DOHH2 (cell line): ENCODE data around the gene MRC2.

Experiments used
- H3F3A ChIP-seq: fragments of 200-600 bp; sonication (generic), shearing (Covaris generic); 2 replicates; pipeline ENCODE4 v1.6.0; 2016; ENCODE audit warnings: antibody characterized with exemption, mild to moderate bottlenecking; ENCODE audit not compliant: control insufficient read depth, insufficient read depth
- H3K27ac ChIP-seq: fragments of 200-600 bp; sonication (generic); 2 replicates; pipeline ENCODE4 v1.5.1; 2014; ENCODE audit warnings: low read depth, mild to moderate bottlenecking, low read length, moderate library complexity
- H3K27me3 ChIP-seq: fragments of 200-600 bp; sonication (generic); 2 replicates; pipeline ENCODE4 v1.6.1; 2014; ENCODE audit warnings: mild to moderate bottlenecking, low read length, mixed read lengths; ENCODE audit not compliant: control insufficient read depth
- H3K36me3 ChIP-seq: fragments of 200-600 bp; sonication (generic); 2 replicates; pipeline ENCODE4 v1.6.1; 2014; ENCODE audit warnings: mild to moderate bottlenecking, low read length, moderate library complexity, mixed read lengths; ENCODE audit not compliant: control insufficient read depth
- H3K4me1 ChIP-seq: fragments of 200-600 bp; sonication (generic); 2 replicates; pipeline ENCODE4 v1.6.1; 2014; ENCODE audit warnings: mild to moderate bottlenecking, low read length, mixed read lengths; ENCODE audit not compliant: control insufficient read depth
- H3K4me2 ChIP-seq: fragments of 200-600 bp; sonication (generic); 2 replicates; pipeline ENCODE4 v1.6.0; 2014; ENCODE audit warnings: mild to moderate bottlenecking, low read length, moderate library complexity
- H3K4me3 ChIP-seq: fragments of 200-600 bp; sonication (generic); 2 replicates; pipeline ENCODE4 v1.5.1; 2014; ENCODE audit warnings: mild to moderate bottlenecking, low read length, mixed read lengths
- H3K79me2 ChIP-seq: fragments of 200-600 bp; sonication (generic); 2 replicates; pipeline ENCODE4 v1.6.1; 2014; ENCODE audit warnings: mild to moderate bottlenecking, low read length, mixed read lengths; ENCODE audit not compliant: control insufficient read depth
- H3K9me2 ChIP-seq: fragments of 200-600 bp; sonication (generic); replicated peaks from 2 replicates; pipeline ENCODE4 v1.6.1; 2014; ENCODE audit warnings: mild to moderate bottlenecking, low read length, mixed read lengths; ENCODE audit not compliant: control insufficient read depth
- H3K9me3 ChIP-seq: fragments of 200-600 bp; sonication (generic); 2 replicates; pipeline ENCODE4 v1.6.1; 2014; ENCODE audit warnings: antibody characterized with exemption, low read length, mixed read lengths; ENCODE audit not compliant: control insufficient read depth, insufficient read depth
- H4K20me1 ChIP-seq: fragments of 200-600 bp; sonication (generic); 2 replicates; pipeline ENCODE4 v1.6.0; 2014; ENCODE audit warnings: low read depth, mild to moderate bottlenecking, antibody characterized with exemption, low read length, moderate library complexity; ENCODE audit not compliant: control insufficient read depth, insufficient read depth
- EZH2phosphoT487 ChIP-seq: fragments of 200-600 bp; sonication (generic); IDR thresholded peaks from 2 replicates; pipeline ENCODE4 v1.6.1; 2017; ENCODE audit warnings: borderline replicate concordance, mild to moderate bottlenecking, antibody characterized with exemption, low read length, moderate library complexity, mixed read lengths
- TF ChIP-seq, protein P1 (sequence below): fragments of 200-600 bp; sonication (generic); IDR thresholded peaks from one replicate; pipeline ENCODE4 v1.5.1; 2014; ENCODE audit warnings: antibody characterized with exemption, mild to moderate bottlenecking, low read depth, low read length; ENCODE audit not compliant: poor library complexity, severe bottlenecking

The MRC2 gene

DNA sequence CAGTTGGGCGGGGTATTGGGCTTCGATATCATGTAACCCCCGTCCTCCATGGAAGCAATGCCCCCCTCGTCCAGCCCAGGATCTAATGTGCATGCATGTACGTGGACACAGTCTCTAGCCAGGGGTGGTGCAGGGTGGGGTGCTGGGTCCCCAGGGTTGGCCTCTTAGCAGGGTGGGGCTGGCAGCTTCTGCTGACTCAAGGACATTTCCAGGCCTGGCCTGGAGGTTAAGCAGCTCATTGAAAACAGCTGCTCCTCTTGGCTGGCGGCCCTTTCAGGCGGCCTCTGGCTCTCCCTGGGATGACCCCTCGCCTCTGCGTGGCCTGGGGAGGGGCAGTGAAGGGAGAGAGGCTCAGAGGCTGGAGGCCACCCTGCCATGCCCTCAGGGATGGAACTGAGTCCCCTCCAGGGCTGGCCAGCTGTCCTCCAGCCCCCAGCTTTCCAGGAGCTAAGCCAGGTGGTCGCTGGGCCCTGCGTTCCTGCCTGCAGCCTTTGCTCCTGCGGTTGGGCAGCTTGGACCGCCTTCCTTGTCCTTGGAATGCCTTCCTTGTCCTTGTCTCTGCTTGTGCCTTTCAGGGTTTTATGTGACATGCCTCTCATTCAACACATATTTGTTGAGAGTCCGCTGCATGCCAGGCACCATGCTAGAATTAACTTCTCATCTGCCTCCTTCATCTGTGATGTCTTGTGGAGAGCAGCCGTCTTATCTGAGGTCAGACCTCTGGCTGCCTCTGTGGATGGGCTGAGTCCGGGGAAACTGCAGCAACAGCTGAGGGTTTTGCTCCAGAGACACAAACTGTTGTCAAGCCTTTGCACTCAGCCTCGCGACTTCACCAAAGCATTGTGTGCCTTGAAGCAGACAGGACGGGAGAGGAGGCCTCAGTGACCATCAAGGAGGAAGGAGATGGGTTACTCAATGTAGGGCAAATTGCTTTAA lies 26.6 kb downstream of the MRC2 start:
- no peaks in the 10 kb centered on the region for H3K9me2 ChIP-seq
- H3K79me2 ChIP-seq = no peaks in the 10 kb centered on the region
- H3K4me3 ChIP-seq = peak overlapping the region; percentile 75; the same call in 1 of the 2 replicates
- peaks cover 27% of the 10 kb centered on the region for H3K27me3 ChIP-seq
- H3K27ac ChIP-seq = no peak overlapping the region
- H3K4me2 ChIP-seq = peak overlapping the region; percentile 94
- H3F3A ChIP-seq = no peaks in the 10 kb centered on the region
- no peaks in the 10 kb centered on the region for H4K20me1 ChIP-seq
- TF ChIP-seq EZH2phosphoT487 = no peak
- TF ChIP-seq, protein P1, sequence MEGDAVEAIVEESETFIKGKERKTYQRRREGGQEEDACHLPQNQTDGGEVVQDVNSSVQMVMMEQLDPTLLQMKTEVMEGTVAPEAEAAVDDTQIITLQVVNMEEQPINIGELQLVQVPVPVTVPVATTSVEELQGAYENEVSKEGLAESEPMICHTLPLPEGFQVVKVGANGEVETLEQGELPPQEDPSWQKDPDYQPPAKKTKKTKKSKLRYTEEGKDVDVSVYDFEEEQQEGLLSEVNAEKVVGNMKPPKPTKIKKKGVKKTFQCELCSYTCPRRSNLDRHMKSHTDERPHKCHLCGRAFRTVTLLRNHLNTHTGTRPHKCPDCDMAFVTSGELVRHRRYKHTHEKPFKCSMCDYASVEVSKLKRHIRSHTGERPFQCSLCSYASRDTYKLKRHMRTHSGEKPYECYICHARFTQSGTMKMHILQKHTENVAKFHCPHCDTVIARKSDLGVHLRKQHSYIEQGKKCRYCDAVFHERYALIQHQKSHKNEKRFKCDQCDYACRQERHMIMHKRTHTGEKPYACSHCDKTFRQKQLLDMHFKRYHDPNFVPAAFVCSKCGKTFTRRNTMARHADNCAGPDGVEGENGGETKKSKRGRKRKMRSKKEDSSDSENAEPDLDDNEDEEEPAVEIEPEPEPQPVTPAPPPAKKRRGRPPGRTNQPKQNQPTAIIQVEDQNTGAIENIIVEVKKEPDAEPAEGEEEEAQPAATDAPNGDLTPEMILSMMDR = no peak
- peaks cover 22% of the 10 kb centered on the region for H3K4me1 ChIP-seq
- H3K9me3 ChIP-seq = no peaks in the 10 kb centered on the region
- H3K36me3 ChIP-seq = no peaks in the 10 kb centered on the region

DNA sequence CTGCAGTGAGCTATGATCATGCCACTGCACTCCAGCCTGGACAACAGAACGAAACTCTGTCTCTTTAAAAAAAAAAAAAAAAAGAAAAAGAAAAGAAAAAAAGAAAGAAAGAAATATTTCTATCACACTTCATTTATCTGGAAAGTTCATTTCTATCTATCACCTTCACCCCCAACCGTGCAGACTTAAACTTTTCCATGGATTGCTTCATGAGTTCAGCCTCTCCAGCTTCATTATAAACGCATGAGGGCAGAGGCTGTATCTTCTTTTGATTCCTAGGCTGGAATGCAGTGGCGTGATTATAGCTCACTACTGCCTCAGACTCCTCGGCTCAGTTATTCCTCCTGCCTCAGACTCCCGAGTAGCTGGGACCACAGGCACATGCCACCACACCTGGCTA lies 28.2 kb downstream of the MRC2 start:
- no peaks in the 10 kb centered on the region for H3K9me3 ChIP-seq
- no peaks in the 10 kb centered on the region for H3K79me2 ChIP-seq
- no peak overlapping the region for H3K4me3 ChIP-seq
- no peak overlapping the region for H3K4me2 ChIP-seq
- H3K9me2 ChIP-seq = no peaks in the 10 kb centered on the region
- H3K36me3 ChIP-seq = no peaks in the 10 kb centered on the region
- H3K27ac ChIP-seq = no peak overlapping the region
- no peaks in the 10 kb centered on the region for H3F3A ChIP-seq
- H3K27me3 ChIP-seq = peaks cover 33% of the 10 kb centered on the region
- H4K20me1 ChIP-seq = no peaks in the 10 kb centered on the region
- H3K4me1 ChIP-seq = peaks cover 22% of the 10 kb centered on the region
- no peak for TF ChIP-seq EZH2phosphoT487
- TF ChIP-seq, protein P1 = no peak

DNA sequence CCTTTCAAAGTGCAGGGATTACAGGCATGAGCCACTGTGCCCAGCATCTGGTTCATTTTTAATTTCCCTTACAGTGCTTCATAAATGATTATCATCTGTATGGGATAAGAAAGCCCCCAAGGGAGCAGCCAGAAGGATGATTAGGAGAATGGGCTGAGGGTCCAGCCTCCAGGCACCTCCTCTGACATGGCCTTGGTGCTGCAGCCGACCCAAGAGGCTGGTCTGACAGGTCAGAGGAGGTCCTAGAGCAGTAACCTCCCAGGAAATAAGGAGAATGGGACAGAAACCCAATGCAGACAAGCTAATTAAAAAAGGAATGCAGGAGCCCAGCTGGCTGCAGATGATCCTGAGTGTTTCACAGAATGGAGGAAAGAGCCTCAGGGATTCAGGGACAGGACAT lies 29.0 kb downstream of the MRC2 start:
- H3K4me2 ChIP-seq = no peak overlapping the region
- H4K20me1 ChIP-seq = no peaks in the 10 kb centered on the region
- H3K4me3 ChIP-seq = no peak overlapping the region
- peaks cover 22% of the 10 kb centered on the region for H3K4me1 ChIP-seq
- no peaks in the 10 kb centered on the region for H3K36me3 ChIP-seq
- TF ChIP-seq, protein P1 = no peak
- TF ChIP-seq EZH2phosphoT487 = no peak
- H3K9me2 ChIP-seq = no peaks in the 10 kb centered on the region
- H3F3A ChIP-seq = no peaks in the 10 kb centered on the region
- peaks cover 34% of the 10 kb centered on the region for H3K27me3 ChIP-seq
- no peak overlapping the region for H3K27ac ChIP-seq
- H3K79me2 ChIP-seq = no peaks in the 10 kb centered on the region
- no peaks in the 10 kb centered on the region for H3K9me3 ChIP-seq
